T47D (cell line): ENCODE measurements around the gene ALDOB.

Experiments
- DNase-seq, 2 experiments: peaks; one replicate each; pipeline versions ENCODE4 v3.0.0 to v3.0.0-alpha.2; 2011 to 2012; ENCODE audit warnings: low read depth in 1 of 2, low spot score in 1 of 2
- JUND ChIP-seq: IDR thresholded peaks from 2 replicates; pipeline ENCODE4 v1.6.1; 2012; ENCODE audit warnings: low read depth
- in situ Hi-C: cut with HindIII; loops from 2 replicates; pipeline ENCODE4 v1.10.0; 2016; ENCODE audit warnings: low sequenced_read_pairs, low pct_unique_long_range_greater_than_20kb

Gene ALDOB

DNA sequence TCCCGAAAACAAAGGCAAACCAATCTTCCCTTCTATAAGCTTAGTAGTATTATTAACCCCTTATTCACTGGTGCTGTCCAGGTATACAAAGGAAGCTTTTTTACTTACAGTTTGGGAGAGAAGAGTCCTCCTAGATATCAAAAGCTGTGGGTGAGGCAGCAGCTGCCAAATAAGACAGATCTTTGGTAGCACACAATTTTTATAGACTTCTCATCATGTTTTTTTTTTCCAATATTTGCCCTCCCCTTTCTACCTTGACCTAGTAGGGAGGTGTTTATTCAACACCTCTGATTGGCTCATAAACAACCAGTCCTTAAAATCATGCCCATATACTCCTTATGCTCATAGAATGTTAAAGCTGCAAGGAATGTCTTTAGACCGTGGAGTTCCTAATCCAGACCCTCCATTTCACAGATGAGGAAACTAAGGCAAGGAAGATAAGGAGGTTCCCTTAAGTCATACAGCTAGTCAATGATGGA lies at the start of gene ALDOB:
ALDOB (minus strand) TSS at position 174 of the 479 bp plus-strand sequence. CDS start 4,887 bp downstream, outside the sequence.
- no peak for DNase-seq
- in situ Hi-C loops = no loop called here
- no peak for TF ChIP-seq JUND

- no peak for DNase-seq
- in situ Hi-C loops = no loop called here
- no peak for TF ChIP-seq JUND
Measured at GRCh38 chr9:101484046-101484445, 48.5 kb upstream of the ALDOB start.

DNA sequence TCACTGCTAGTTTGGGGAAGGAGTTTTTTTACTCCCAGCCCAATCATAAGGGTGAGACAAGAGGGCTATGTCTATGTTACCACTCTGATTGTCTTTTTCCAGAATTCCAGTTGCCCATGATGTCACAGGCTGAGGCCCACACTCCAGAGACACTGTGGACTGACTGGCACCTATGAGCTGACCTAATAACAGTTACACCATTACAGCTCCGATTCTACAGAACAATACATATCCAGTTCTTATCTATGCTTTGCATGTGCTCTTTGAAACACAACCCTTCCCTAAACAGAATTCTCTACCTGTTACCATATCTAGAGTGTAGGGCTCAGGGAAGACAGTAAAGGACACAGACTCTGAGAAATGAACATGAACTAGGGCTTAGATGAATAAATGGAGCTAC lies 45.7 kb upstream of the ALDOB start:
- no peak for TF ChIP-seq JUND
- in situ Hi-C loops = no loop called here
- DNase-seq = no peak

GRCh38 chr9:101480386-101480785 lies 44.8 kb upstream of the ALDOB start:
- TF ChIP-seq JUND = no peak
- in situ Hi-C loops = no loop called here
- no peak for DNase-seq

DNA sequence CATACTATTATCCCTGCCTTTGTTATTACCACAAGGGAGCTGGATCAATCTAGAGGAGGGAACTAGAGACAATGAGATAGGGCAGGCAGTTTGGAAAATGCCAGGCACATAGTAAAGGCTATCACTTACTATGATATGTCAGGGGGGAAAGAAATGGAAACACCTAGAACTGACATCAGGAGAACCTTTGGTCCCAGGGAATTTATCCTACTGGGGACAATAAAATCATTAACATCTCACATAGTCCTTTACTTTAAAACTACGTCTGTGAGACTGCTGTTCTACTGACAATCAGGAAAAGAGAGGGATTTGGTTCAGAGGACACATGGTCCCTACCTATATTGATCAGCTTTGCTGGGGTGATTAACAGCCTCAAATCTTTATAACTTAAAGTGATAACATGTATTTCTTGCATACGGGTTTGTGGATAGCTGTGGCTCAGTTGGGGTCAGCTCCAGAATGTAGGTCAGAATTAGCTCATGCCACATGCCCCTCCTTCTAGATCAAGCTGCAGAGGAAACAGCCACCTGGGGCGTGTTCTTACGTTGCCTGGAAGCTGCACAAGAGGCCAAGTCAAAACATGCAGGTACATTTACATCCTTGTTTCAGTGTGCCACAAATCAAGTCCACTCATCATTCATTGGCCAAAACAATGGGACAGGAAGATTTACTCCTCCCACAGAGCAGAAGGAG lies 43.9 kb upstream of the ALDOB start:
- TF ChIP-seq JUND = no peak
- in situ Hi-C loops = no loop called here

GRCh38 chr9:101478906-101479305 lies 43.3 kb upstream of the ALDOB start:
- in situ Hi-C loops = no loop called here
- no peak for TF ChIP-seq JUND
- DNase-seq = no peak

More for the DNA sequence above, 43.9 kb upstream of the ALDOB start:
- DNase-seq = peak in 1 of 2 experiments; percentile 6

- TF ChIP-seq JUND = no peak
- peak in 1 of 2 experiments; percentile 5 for DNase-seq
- in situ Hi-C loops = no loop called here
Measured at GRCh38 chr9:101478444-101478843, 42.9 kb upstream of the ALDOB start.

DNA sequence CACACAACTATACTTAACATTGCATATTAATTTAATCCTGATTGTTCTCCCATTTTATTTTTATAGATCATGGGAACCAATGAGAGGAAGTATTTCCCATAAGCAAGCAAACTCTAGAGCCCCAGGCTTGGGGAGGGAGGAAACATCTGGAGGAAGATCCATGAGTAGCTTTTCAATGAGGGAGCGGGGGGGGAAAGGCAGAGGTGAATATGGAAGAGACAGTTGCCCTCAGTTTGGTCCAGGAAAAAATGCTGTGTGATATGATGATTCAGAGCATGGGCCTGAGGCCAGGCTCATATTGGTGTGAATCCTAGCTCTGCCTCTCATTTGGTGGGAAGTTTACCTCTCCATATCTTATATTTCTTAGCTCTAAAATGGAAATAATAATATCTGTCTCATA lies 42.2 kb upstream of the ALDOB start:
- in situ Hi-C loops = no loop called here
- no peak for TF ChIP-seq JUND
- DNase-seq = no peak

DNA sequence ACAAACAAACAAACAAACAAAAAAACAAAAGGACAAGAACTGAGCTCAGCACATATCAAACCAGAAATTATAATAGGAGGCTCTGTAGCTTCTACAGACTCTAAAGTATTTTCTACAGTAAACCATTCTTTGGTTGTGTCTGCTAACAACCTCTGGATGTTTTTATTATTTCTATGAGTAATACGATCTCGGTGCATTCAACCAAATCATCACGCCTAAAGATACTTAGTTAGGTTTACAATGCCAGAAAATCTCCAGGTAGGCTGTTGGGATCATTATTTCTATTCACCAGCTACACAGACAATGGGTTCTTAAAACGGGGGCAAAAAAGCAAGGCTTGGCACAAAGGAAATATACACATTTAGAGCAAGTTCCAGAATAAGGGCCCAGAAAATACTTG lies 41.6 kb upstream of the ALDOB start:
- TF ChIP-seq JUND = no peak
- in situ Hi-C loops = no loop called here
- DNase-seq = no peak

DNA sequence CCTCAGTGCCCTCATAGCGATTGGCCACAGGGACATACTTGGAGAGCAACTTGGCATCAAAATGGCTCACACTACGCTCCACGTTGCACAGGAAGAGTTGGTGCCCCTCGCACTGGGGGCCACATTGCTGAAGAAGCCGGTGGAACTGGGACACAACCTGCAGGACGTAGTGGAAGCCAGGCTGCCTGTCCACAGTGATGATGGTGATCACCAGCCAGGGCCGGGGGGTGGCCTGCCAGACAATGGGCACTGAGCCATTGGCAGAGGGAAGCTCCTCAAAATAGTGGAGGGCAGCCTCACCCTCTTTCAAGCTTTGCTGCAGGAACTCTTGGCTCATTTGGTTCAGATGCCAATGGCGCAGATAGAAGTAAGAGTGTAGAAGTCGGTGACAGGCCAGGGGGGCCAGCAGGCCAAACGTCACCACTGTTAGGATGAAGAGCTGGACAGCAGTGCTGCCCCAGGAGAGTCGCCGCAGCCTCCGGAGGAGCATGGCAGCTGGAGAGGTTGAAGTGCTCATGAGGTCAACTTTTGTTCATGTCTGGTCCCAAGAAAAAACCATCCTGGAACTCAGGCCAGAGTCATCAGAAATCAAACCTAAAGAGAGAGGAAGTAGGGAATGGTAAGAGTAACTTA lies 41.1 kb upstream of the ALDOB start:
- in situ Hi-C loops = no loop called here
- no peak for DNase-seq
- TF ChIP-seq JUND = no peak

GRCh38 chr9:101472891-101473290 lies 37.3 kb upstream of the ALDOB start:
- TF ChIP-seq JUND = no peak
- DNase-seq = no peak
- in situ Hi-C loops = no loop called here

DNA sequence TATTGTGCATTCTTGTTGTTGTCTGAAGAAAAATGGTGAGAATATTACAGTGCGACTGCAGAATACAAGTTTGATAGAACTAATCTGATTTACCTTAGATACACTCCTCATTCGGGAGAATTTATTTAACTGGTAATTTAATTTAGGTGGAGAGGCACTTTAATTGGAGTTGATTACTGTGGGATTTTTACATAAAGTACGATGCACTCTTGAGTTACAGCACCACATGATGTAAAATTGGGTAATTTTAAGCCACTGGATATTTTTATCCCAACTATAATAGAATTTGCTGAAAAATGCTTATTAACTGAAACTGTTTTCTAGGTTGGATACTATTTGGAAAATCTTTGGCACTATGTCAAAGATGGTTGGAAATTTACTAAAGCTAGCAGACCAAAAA lies 35.4 kb upstream of the ALDOB start:
- in situ Hi-C loops = no loop called here
- no peak for TF ChIP-seq JUND
- DNase-seq = no peak

DNA sequence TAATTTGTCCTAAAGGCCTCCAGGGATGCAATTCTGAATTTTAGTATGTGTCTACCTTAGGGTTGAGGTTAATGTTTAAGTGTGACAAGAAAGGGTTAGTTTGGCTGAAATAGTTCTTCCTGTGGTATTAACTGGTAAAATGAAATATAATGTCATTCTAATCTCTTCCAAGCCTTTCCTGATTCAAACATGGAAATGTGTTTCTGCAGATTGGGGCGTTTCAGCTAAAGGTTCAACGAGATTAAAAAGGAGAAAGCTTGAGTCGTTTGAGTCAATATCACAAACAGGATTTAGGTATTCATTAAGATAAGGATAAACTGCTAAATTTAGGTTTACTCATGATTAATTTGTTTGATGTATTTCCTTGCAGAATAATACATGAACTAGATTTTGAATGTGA lies 34.4 kb upstream of the ALDOB start:
- TF ChIP-seq JUND = no peak
- DNase-seq = no peak
- in situ Hi-C loops = no loop called here

GRCh38 chr9:101469026-101469425 lies 33.5 kb upstream of the ALDOB start:
- DNase-seq = no peak
- in situ Hi-C loops = no loop called here
- no peak for TF ChIP-seq JUND
